ENCODE data around the gene PCDHGB6.

DNA sequence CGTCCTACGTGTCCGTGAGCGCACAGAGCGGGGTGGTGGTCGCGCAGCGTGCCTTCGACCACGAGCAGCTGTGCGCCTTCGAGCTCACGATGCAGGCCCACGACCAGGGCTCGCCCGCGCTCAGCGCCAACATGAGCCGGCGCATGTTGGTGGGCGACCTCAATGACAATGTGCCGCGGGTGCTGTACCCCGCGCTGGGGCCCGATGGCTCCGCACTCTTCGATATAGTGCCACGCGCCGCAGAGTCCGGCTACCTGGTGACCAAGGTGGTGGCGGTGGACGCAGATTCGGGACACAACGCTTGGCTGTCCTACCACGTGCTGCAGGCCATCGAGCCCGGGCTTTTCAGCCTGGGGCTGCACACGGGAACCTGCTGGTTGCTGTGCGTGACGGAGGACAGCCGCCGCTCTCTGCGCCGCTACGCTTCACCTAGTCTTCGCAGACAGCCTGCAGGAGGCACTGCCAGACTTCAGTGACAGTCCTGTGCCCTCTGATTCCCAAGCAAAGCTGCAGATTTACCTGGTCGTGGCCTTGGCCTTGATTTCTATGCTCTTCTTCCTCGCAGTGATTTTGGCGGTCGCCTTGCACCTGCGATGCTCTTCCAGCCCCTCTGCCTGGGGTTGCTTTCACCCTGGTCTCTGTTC is 20.1 kb downstream of the PCDHGB6 start:
- TF ChIP-seq, protein P1, sequence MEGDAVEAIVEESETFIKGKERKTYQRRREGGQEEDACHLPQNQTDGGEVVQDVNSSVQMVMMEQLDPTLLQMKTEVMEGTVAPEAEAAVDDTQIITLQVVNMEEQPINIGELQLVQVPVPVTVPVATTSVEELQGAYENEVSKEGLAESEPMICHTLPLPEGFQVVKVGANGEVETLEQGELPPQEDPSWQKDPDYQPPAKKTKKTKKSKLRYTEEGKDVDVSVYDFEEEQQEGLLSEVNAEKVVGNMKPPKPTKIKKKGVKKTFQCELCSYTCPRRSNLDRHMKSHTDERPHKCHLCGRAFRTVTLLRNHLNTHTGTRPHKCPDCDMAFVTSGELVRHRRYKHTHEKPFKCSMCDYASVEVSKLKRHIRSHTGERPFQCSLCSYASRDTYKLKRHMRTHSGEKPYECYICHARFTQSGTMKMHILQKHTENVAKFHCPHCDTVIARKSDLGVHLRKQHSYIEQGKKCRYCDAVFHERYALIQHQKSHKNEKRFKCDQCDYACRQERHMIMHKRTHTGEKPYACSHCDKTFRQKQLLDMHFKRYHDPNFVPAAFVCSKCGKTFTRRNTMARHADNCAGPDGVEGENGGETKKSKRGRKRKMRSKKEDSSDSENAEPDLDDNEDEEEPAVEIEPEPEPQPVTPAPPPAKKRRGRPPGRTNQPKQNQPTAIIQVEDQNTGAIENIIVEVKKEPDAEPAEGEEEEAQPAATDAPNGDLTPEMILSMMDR (IDR thresholded peaks at IDR 0.05): no peak
- no peak for TF ChIP-seq POLR2A (IDR thresholded peaks at IDR 0.05)

All from heart left ventricle (tissue), 13 donors.